HL-60 (cell line): ENCODE results near the gene RGS6.

Experiments used
- DNase-seq, 2 experiments: peaks; one replicate each; pipeline ENCODE4 v3.0.0-alpha.2; 2010 to 2020; ENCODE audit warnings: low read depth in 1 of 2, low spot score in 1 of 2
- H3K27ac ChIP-seq: fragments of 250-450 bp; sonication (Bioruptor Pico); replicated peaks from 2 replicates; pipeline ENCODE4 v1.5.1; 2020; ENCODE audit warnings: mild to moderate bottlenecking, moderate library complexity
- H3K27me3 ChIP-seq: fragments of 250-450 bp; sonication (Bioruptor Pico); 2 replicates; pipeline ENCODE4 v1.5.1; 2021; ENCODE audit warnings: mild to moderate bottlenecking, moderate library complexity; ENCODE audit not compliant: insufficient read depth, poor library complexity, severe bottlenecking
- H3K4me3 ChIP-seq: replicated peaks from 2 replicates; pipeline ENCODE4 v1.5.1; 2011; ENCODE audit warnings: mild to moderate bottlenecking, control low read depth, low read length; ENCODE audit not compliant: insufficient read depth
- CTCF ChIP-seq: IDR thresholded peaks from one replicate; pipeline ENCODE4 v1.5.1; 2011; ENCODE audit warnings: low read length, control low read depth, inconsistent platforms; ENCODE audit not compliant: insufficient read depth
- GABPA ChIP-seq: IDR thresholded peaks from 2 replicates; pipeline ENCODE4 v1.6.1; 2012; ENCODE audit warnings: low read depth
- POLR2AphosphoS5 ChIP-seq: IDR thresholded peaks from 2 replicates; pipeline ENCODE4 v1.6.1; 2012; ENCODE audit warnings: low read depth
- REST ChIP-seq: IDR thresholded peaks from 2 replicates; pipeline ENCODE4 v1.6.1; 2012; ENCODE audit warnings: low read depth; ENCODE audit not compliant: insufficient replicate concordance
- SPI1 ChIP-seq: IDR thresholded peaks from 2 replicates; pipeline ENCODE4 v1.6.1; 2012; ENCODE audit warnings: low read depth, mild to moderate bottlenecking, borderline replicate concordance

RGS6 gene

GRCh38 chr14:72098210-72098609, 166.0 kb downstream of the RGS6 start:
- Histone ChIP-seq H3K4me3 (no peak overlapping the region), H3K27ac (no peak overlapping the region), H3K27me3 (no peaks in the 10 kb centered on the region)
- DNase-seq = no peak
- TF ChIP-seq GABPA (no peak), CTCF (no peak), POLR2AphosphoS5 (no peak), REST (no peak), SPI1 (no peak)

- no peak for TF ChIP-seq SPI1
- Histone ChIP-seq H3K27me3 (no peaks in the 10 kb centered on the region), H3K27ac (no peak overlapping the region), H3K4me3 (no peak overlapping the region)
- no peak for DNase-seq
These were observed 167.3 kb downstream of the RGS6 start for GRCh38 chr14:72099566-72099965.

- DNase-seq = no peak
- TF ChIP-seq SPI1 (no peak), POLR2AphosphoS5 (no peak), CTCF (no peak), GABPA (no peak), REST (no peak)
- H3K4me3 ChIP-seq = no peak overlapping the region
- H3K27ac ChIP-seq = no peak overlapping the region
- no peaks in the 10 kb centered on the region for H3K27me3 ChIP-seq
These were observed 171.9 kb downstream of the RGS6 start for GRCh38 chr14:72104011-72104613.

GRCh38 chr14:72111911-72112310, 179.7 kb downstream of the RGS6 start:
- Histone ChIP-seq H3K27me3 (no peaks in the 10 kb centered on the region), H3K27ac (no peak overlapping the region), H3K4me3 (no peak overlapping the region)
- no peak for DNase-seq
- TF ChIP-seq POLR2AphosphoS5 (no peak), CTCF (no peak), SPI1 (no peak), GABPA (no peak), REST (no peak)
